ENCODE results near the gene A2M. TPM values are rescaled to one million over a fixed set of nuclear protein-coding genes. Genes with fewer than 3 reads are reported as not detected.
A peak's percentile ranks its signal among the peaks of the same experiment; 100 is the strongest.

The A2M gene
- total and polyA plus RNA-seq, 2 of the 13 experiments (the other 11 are each of a cell fraction or from before 2014, with no cell fraction given), result 2,807 to 6,551 TPM

GRCh38 chr12:9087087-9087835 lies 28.5 kb downstream of the A2M start (continued):
- TF ChIP-seq ZBTB37 (CRISPR knock-in tag; IDR thresholded peaks at IDR 0.05) (no peak), ATF1 (CRISPR knock-in tag; IDR thresholded peaks at IDR 0.05) (no peak), PITX1 (CRISPR knock-in tag; IDR thresholded peaks at IDR 0.05) (no peak), ELF4 (CRISPR knock-in tag; IDR thresholded peaks at IDR 0.05; ENCODE audit: borderline replicate concordance) (no peak), MED1 (CRISPR knock-in tag; IDR thresholded peaks at IDR 0.05) (no peak), NFE2L2 (IDR thresholded peaks at IDR 0.05; ENCODE audit: low read length) (no peak), RFXANK (CRISPR knock-in tag; IDR thresholded peaks at IDR 0.05) (no peak), ZNF773 (CRISPR knock-in tag; IDR thresholded peaks at IDR 0.05; ENCODE audit: borderline replicate concordance) (no peak), MTF2 (CRISPR knock-in tag; IDR thresholded peaks at IDR 0.05; ENCODE audit: borderline replicate concordance) (no peak), RBM22 (optimal IDR thresholded peaks at IDR 0.05; ENCODE audit: low read length) (peak; percentile 88), TEF (CRISPR knock-in tag; IDR thresholded peaks at IDR 0.05) (no peak), BRD4 (CRISPR knock-in tag; IDR thresholded peaks at IDR 0.05) (no peak), AGO2 (optimal IDR thresholded peaks at IDR 0.05; ENCODE audit: low read depth, low read length) (peak; percentile 92), RBFOX2 (IDR thresholded peaks at IDR 0.05; ENCODE audit: low read depth, low read length) (peak; percentile 79), PAF1 (CRISPR knock-in tag; IDR thresholded peaks at IDR 0.05) (0 out of 2 replicates have a peak, but pooled peaks have one; percentile 49), MYPOP (CRISPR knock-in tag; IDR thresholded peaks at IDR 0.05) (no peak), ZNF770 (CRISPR knock-in tag; IDR thresholded peaks at IDR 0.05) (no peak), HDAC2 (CRISPR knock-in tag; IDR thresholded peaks at IDR 0.05) (no peak)

Measured in HepG2 (cell line).